Neutrophil (primary cell): ENCODE measurements around the gene TAF15.

Source experiments
- H3K27ac ChIP-seq: fragments of 200-600 bp; sonication (generic); 2 replicates; pipeline ENCODE4 v1.5.1; 2016; ENCODE audit warnings: mild to moderate bottlenecking, moderate library complexity
- H3K27me3 ChIP-seq: fragments of 200-600 bp; sonication (generic); 2 replicates; pipeline ENCODE4 v1.6.0; 2016; ENCODE audit warnings: mild to moderate bottlenecking
- H3K36me3 ChIP-seq: fragments of 200-600 bp; sonication (generic); 2 replicates; pipeline ENCODE4 v1.5.1; 2017
- H3K4me1 ChIP-seq, 2 experiments: fragments of 200-600 bp in 1 of 2; sonication (generic) in 1 of 2; 1 replicate in 1 of 2; 2 replicates in 1 of 2; pipeline versions ENCODE4 v1.5.1 to v1.6.1; 2013 to 2016; ENCODE audit warnings: low read depth in 1 of 2, low read length in 1 of 2, mild to moderate bottlenecking in 1 of 2, moderate library complexity in 1 of 2; ENCODE audit not compliant: control insufficient read depth in 1 of 2, insufficient read depth in 1 of 2
- H3K4me3 ChIP-seq, 2 experiments: fragments of 200-600 bp in 1 of 2; sonication (generic) in 1 of 2; 1 replicate in 1 of 2; 2 replicates in 1 of 2; pipeline ENCODE4 v1.5.1; 2013 to 2016; ENCODE audit warnings: low read depth in 1 of 2, low read length in 1 of 2, mild to moderate bottlenecking in 1 of 2, moderate library complexity in 1 of 2
- H3K9me3 ChIP-seq: fragments of 200-600 bp; sonication (generic); 2 replicates; pipeline ENCODE4 v1.5.1; 2016
- TF ChIP-seq, protein P1 (sequence below): fragments of 200-600 bp; sonication (generic); IDR thresholded peaks from 2 replicates; pipeline ENCODE4 v1.5.1; 2016; ENCODE audit warnings: antibody characterized with exemption

Gene TAF15

DNA sequence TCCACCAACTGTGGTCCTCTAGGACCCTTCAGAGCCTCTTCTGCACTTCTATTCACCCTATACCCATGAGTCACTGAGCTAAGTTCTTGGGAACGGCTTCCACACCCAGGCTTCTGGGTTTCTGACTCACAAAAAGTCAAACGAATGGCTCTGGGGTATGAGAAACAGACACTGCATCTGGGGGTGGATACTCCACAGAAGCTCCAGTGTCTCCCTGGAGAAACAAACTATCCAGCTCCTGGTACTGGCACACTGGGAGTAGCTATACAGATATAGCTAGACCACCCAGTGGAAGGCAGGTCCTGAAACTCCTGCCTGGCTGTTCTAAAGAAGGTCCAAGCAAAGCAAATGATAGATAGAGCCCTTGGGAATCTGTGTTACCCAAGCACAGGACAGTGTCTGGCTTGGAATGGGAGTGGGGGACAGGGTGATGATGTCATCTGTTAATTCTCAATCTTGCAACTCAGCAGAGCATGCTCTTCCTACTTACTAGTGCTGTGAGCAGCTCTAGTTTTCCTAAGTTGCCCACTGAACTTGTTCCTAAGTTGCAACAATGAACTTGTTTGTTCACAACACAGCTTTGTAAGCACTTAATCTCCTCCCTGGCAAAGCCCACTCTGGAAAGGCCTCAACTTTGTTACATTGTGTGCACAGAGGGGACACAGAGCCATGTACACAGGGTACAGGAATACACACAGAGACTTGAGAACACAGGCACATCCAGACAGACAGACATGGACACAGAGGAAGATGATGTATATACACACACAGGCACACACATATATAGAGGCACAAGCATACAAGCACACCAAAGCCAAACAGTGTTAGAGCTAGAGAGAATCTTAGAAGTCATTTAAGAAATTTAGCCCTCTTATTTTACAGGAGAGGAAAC lies 20.6 kb upstream of the TAF15 start:
- H3K4me1 ChIP-seq, result no peaks in the 10 kb centered on the region
- H3K9me3 ChIP-seq, result no peaks in the 10 kb centered on the region
- H3K36me3 ChIP-seq, result no peaks in the 10 kb centered on the region
- TF ChIP-seq, protein P1, sequence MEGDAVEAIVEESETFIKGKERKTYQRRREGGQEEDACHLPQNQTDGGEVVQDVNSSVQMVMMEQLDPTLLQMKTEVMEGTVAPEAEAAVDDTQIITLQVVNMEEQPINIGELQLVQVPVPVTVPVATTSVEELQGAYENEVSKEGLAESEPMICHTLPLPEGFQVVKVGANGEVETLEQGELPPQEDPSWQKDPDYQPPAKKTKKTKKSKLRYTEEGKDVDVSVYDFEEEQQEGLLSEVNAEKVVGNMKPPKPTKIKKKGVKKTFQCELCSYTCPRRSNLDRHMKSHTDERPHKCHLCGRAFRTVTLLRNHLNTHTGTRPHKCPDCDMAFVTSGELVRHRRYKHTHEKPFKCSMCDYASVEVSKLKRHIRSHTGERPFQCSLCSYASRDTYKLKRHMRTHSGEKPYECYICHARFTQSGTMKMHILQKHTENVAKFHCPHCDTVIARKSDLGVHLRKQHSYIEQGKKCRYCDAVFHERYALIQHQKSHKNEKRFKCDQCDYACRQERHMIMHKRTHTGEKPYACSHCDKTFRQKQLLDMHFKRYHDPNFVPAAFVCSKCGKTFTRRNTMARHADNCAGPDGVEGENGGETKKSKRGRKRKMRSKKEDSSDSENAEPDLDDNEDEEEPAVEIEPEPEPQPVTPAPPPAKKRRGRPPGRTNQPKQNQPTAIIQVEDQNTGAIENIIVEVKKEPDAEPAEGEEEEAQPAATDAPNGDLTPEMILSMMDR, result no peak
- no peak overlapping the region for H3K27ac ChIP-seq
- peaks cover 56% of the 10 kb centered on the region for H3K27me3 ChIP-seq
- H3K4me3 ChIP-seq, result no peak overlapping the region

DNA sequence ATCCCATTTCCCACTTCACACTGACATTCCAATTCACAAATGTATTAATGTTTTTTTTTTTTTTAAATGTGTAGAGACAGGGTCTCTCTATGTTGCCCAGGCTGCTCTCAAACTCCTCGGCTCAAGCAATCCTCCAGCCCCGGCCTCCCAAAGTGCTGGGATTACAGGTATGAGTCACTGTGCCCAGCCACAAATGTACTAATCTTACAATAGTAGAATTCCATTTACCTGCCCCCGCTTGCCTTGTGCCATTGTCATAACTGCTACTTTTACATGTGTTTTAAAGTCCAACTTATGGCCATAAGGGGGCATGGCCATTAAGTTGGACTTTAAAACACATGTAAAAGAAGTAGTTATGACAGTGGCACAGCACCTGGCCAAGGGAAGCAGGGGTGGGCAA lies 18.4 kb upstream of the TAF15 start:
- no peak overlapping the region for H3K4me3 ChIP-seq
- H3K36me3 ChIP-seq, result no peaks in the 10 kb centered on the region
- no peak overlapping the region for H3K27ac ChIP-seq
- no peaks in the 10 kb centered on the region for H3K9me3 ChIP-seq
- peaks cover 77% of the 10 kb centered on the region for H3K27me3 ChIP-seq
- TF ChIP-seq, protein P1, result no peak
- peaks cover 5 to 8% of the 10 kb centered on the region in 2 experiments for H3K4me1 ChIP-seq

DNA sequence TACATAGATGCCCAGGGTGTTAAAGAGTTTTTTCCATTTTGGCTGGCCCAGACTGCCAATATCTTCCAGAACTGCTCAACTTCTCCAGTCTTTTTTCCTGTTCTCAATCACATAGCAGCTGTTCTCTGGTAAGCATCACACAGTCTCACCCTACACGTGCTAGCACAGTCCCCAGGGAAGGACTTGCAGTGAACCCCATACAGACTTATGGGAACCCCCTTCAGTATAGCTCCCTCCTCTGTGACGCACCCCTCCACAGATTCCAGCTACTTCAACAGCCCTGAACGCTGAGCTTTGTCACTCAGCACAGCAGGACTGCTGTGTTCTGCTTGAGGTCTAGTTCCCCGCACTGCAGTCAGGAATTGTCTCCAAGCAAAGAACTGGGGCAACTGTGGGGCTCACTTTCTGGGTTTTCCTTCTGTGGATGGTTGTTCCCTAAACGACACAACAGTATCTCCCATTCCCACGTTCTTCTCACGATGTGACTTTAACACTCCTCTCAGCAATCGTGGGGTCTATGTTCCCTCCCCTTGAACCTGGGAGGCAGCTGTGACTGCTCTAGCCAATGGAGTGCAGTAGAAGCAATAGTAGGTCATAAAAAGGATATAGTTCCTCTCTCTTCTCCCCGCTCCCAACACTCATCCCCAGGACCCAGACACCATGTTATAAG lies 17.5 kb upstream of the TAF15 start:
- Histone ChIP-seq H3K27ac (no peak overlapping the region), H3K9me3 (no peaks in the 10 kb centered on the region), H3K4me3 (no peak overlapping the region), H3K27me3 (peaks cover 85% of the 10 kb centered on the region), H3K36me3 (no peaks in the 10 kb centered on the region), H3K4me1 (peaks cover 7 to 9% of the 10 kb centered on the region in 2 experiments)
- TF ChIP-seq, protein P1, result no peak

DNA sequence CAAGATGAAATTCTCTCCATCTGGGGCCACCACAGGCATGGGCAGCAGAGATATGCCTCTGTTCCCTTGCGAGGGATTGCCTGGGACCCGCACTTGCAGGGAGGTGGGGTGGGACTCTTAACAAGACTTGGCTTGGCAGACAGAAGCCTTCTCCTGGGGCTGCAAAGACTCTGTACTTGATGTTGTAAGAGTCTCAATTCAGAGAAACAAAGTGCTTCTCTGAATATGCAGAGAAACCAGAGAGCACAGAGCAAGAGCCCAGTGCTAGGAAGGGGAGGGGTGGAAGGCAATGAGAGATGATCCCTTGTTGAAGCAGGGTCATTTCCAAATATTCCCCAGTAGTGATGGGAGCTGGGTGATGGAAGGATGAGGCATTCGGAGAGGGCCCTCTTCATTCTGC lies 16.0 kb upstream of the TAF15 start:
- TF ChIP-seq, protein P1, result no peak
- Histone ChIP-seq H3K9me3 (no peaks in the 10 kb centered on the region), H3K27me3 (peaks cover 85% of the 10 kb centered on the region), H3K36me3 (no peaks in the 10 kb centered on the region), H3K4me1 (peaks cover 7 to 9% of the 10 kb centered on the region in 2 experiments), H3K4me3 (no peak overlapping the region), H3K27ac (no peak overlapping the region)

DNA sequence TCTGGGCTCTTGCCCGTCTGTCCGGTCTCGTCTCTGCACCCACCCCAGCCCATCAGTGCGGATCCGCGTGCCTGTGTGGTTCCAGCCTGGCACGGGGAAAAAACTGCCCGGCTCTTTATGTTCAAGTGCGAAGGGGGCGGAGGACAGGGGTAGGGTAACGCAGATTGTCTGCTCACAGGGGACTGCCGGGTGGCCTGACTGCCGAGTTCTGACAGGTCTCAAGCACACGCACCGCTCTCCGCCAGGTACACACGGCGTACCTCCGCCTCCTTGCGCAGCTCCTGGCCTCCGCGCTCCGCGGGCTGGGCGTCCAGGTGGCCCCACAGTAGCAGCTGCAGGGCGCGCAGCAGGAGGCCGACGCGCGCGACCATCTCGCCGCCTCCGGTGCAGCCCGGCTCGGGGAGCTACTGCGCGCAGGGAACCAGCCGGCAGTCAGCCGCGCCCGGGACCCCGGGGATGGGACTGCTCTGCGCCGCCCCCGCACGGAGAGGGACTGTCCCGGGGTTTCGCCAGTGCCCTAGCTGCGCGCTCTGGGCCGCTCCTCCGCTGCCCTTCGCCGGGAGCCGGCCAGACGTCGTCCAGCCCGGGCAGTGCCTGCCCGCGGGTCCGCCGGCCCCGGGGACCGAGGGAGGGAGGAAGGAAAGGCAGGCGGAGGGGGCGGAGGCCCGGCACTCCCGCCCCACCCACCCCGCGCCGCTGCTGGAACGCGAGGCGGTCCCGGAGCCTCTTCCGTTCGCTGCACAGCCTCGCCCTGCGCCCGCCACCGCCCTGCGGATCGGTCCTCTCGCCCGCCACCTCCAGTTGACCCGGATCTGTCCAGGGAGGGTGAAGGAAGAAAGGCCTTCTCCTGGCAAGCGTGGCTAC lies 14.0 kb upstream of the TAF15 start, which contains the start of gene MMP28:
MMP28 (minus strand) TSS at position 635 of the 864 bp plus-strand sequence; CDS start at position 371, 264 bp downstream.
- Histone ChIP-seq H3K9me3 (no peaks in the 10 kb centered on the region), H3K27ac (no peak within 1 kb of the TSS), H3K4me3 (peak within 1 kb of the TSS in 1 of 2 experiments; percentile 37), H3K36me3 (no peaks in the 10 kb centered on the region), H3K4me1 (peaks cover 7 to 9% of the 10 kb centered on the region in 2 experiments), H3K27me3 (peaks cover 90% of the 10 kb centered on the region)
- TF ChIP-seq, protein P1, result no peak
